DND-41 (cell line): ENCODE data around the gene GTPBP6.

Experiments
- ATAC-seq: fragments of 200-7000 bp; cut with Tn5 transposase; 3 replicates; pipeline ENCODE4 v1.9.1; 2021; ENCODE audit warnings: low read depth; ENCODE audit not compliant: insufficient read depth
- DNase-seq: peaks from one replicate; pipeline ENCODE4 v3.0.0-alpha.2; 2020
- H2AFZ ChIP-seq: 2 replicates; pipeline ENCODE4 v1.6.0; 2012; ENCODE audit warnings: low read depth, low read length
- H3K27ac ChIP-seq: 2 replicates; pipeline ENCODE4 v1.5.1; 2012; ENCODE audit warnings: low read length, inconsistent platforms
- H3K27me3 ChIP-seq: fragments of 200-600 bp; sonication (generic); 2 replicates; pipeline ENCODE4 v1.6.0; 2012; ENCODE audit warnings: low read length, mild to moderate bottlenecking, inconsistent platforms; ENCODE audit not compliant: insufficient read depth, poor library complexity
- H3K36me3 ChIP-seq: 2 replicates; pipeline ENCODE4 v1.5.1; 2012; ENCODE audit warnings: low read length, inconsistent platforms; ENCODE audit not compliant: insufficient read depth
- H3K4me1 ChIP-seq: 2 replicates; pipeline ENCODE4 v1.5.1; 2012; ENCODE audit warnings: mild to moderate bottlenecking, low read length; ENCODE audit not compliant: insufficient read depth
- H3K4me2 ChIP-seq: 2 replicates; pipeline ENCODE4 v1.6.0; 2012; ENCODE audit warnings: mild to moderate bottlenecking, moderate library complexity, low read length, inconsistent platforms; ENCODE audit not compliant: insufficient read depth
- H3K4me3 ChIP-seq, 2 experiments: fragments of 200-600 bp in 1 of 2; shearing (Covaris generic) in 1 of 2; 2 replicates each; pipeline ENCODE4 v1.5.1; 2012 to 2016; ENCODE audit warnings: inconsistent platforms in 2 of 2, low read length in 2 of 2, mild to moderate bottlenecking in 2 of 2, low read depth in 1 of 2, moderate library complexity in 1 of 2
- H3K79me2 ChIP-seq: 2 replicates; pipeline ENCODE4 v1.6.0; 2012; ENCODE audit warnings: low read length, inconsistent platforms; ENCODE audit not compliant: insufficient read depth
- H3K9ac ChIP-seq: 2 replicates; pipeline ENCODE4 v1.6.0; 2012; ENCODE audit warnings: low read depth, mild to moderate bottlenecking, inconsistent platforms, low read length, moderate library complexity
- H3K9me3 ChIP-seq: 2 replicates; pipeline ENCODE4 v1.5.1; 2012; ENCODE audit warnings: low read length, moderate library complexity, mild to moderate bottlenecking, inconsistent platforms; ENCODE audit not compliant: insufficient read depth, severe bottlenecking
- H4K20me1 ChIP-seq: 2 replicates; pipeline ENCODE4 v1.6.0; 2012; ENCODE audit warnings: low read length; ENCODE audit not compliant: insufficient read depth
- EZH2 ChIP-seq: IDR thresholded peaks from 3 replicates; pipeline ENCODE4 v1.6.1; 2012; ENCODE audit warnings: borderline replicate concordance, low read depth, mild to moderate bottlenecking, moderate library complexity, low read length, inconsistent platforms; ENCODE audit not compliant: severe bottlenecking
- TF ChIP-seq, protein P1 (sequence below): IDR thresholded peaks from 2 replicates; pipeline ENCODE4 v1.5.1; 2012; ENCODE audit warnings: borderline replicate concordance, low read length, moderate library complexity, mild to moderate bottlenecking; ENCODE audit not compliant: poor library complexity, severe bottlenecking; ENCODE audit errors: extremely low read depth

GTPBP6 gene

DNA sequence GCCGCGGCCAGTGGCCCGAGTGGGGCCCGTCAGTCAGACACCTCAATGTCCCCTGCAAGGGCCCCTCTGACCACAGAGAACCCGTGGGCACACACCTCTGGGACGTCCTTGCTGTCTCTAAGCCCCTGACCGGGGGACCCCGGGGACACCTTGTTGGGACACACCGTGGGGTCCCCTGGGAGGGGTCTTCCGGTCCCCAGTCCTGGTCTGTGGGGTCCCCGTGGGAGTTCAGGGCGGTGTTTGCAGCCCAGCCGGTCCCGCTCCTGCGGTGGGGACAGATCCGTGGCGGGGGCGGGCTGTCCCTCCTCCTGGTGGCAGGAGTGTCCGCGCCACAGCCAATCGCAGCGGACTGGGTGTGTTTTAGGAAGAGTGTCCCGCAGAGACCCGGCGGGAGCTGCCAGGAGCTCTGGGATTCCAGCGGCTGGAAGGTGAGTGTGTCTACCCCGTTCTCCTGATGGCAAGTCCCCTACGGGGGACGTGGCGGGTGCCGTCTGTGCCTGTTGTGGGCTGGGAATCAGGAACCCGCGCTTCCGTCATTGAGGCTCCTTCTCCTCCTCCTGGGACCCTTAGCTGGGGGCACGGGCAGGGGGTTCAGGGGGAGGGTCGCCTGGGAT lies 42.5 kb downstream of the GTPBP6 start:
- peak overlapping the region; percentile 26; the same call in 1 of the 2 replicates for H3K4me2 ChIP-seq
- no peaks in the 10 kb centered on the region for H4K20me1 ChIP-seq
- peak; percentile 43; the same call in 2 of the 3 replicates for ATAC-seq
- peaks cover 9% of the 10 kb centered on the region for H3K27me3 ChIP-seq
- no peak overlapping the region for H3K9ac ChIP-seq
- H3K27ac ChIP-seq, result no peak overlapping the region
- peaks cover 11% of the 10 kb centered on the region for H3K4me1 ChIP-seq
- no peak for DNase-seq
- no peak for TF ChIP-seq EZH2
- TF ChIP-seq, protein P1, sequence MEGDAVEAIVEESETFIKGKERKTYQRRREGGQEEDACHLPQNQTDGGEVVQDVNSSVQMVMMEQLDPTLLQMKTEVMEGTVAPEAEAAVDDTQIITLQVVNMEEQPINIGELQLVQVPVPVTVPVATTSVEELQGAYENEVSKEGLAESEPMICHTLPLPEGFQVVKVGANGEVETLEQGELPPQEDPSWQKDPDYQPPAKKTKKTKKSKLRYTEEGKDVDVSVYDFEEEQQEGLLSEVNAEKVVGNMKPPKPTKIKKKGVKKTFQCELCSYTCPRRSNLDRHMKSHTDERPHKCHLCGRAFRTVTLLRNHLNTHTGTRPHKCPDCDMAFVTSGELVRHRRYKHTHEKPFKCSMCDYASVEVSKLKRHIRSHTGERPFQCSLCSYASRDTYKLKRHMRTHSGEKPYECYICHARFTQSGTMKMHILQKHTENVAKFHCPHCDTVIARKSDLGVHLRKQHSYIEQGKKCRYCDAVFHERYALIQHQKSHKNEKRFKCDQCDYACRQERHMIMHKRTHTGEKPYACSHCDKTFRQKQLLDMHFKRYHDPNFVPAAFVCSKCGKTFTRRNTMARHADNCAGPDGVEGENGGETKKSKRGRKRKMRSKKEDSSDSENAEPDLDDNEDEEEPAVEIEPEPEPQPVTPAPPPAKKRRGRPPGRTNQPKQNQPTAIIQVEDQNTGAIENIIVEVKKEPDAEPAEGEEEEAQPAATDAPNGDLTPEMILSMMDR, result no peak
- no peaks in the 10 kb centered on the region for H3K9me3 ChIP-seq
- no peaks in the 10 kb centered on the region for H3K79me2 ChIP-seq
- H3K36me3 ChIP-seq, result no peaks in the 10 kb centered on the region
- H3K4me3 ChIP-seq, result no peak overlapping the region
- no peak overlapping the region for H2AFZ ChIP-seq

- ATAC-seq, result peak; percentile 40; the same call in 2 of the 3 replicates
- H3K4me2 ChIP-seq, result peak overlapping the region; percentile 26
- H3K9me3 ChIP-seq, result no peaks in the 10 kb centered on the region
- H2AFZ ChIP-seq, result no peak overlapping the region
- no peak for TF ChIP-seq EZH2
- TF ChIP-seq, protein P1, result no peak
- peaks cover 11% of the 10 kb centered on the region for H3K4me1 ChIP-seq
- H3K79me2 ChIP-seq, result no peaks in the 10 kb centered on the region
- no peak overlapping the region for H3K9ac ChIP-seq
- no peak for DNase-seq
- no peaks in the 10 kb centered on the region for H3K36me3 ChIP-seq
- no peak overlapping the region for H3K4me3 ChIP-seq
- peaks cover 9% of the 10 kb centered on the region for H3K27me3 ChIP-seq
- H4K20me1 ChIP-seq, result no peaks in the 10 kb centered on the region
- H3K27ac ChIP-seq, result no peak overlapping the region
Measured at GRCh38 chrX:275476-275966, 43.1 kb downstream of the GTPBP6 start.

GRCh38 chrX:274904-275475 lies 43.6 kb downstream of the GTPBP6 start:
- no peak for TF ChIP-seq EZH2
- TF ChIP-seq, protein P1, result no peak
- Histone ChIP-seq H4K20me1 (no peaks in the 10 kb centered on the region), H3K4me3 (no peak overlapping the region), H3K79me2 (no peaks in the 10 kb centered on the region), H3K9me3 (no peaks in the 10 kb centered on the region), H3K9ac (no peak overlapping the region), H2AFZ (no peak overlapping the region), H3K4me1 (peaks cover 11% of the 10 kb centered on the region), H3K27me3 (peaks cover 9% of the 10 kb centered on the region), H3K36me3 (no peaks in the 10 kb centered on the region), H3K4me2 (peak overlapping the region; percentile 26), H3K27ac (no peak overlapping the region)
- ATAC-seq (peak; percentile 72), DNase-seq (peak; percentile 54)
